GM18507 (cell line): Measurements from ENCODE around the gene ANXA10.

Source experiments
- DNase-seq: peaks from one replicate; pipeline ENCODE4 v3.0.0; 2011; ENCODE audit warnings: low read depth; ENCODE audit not compliant: insufficient read length; ENCODE audit errors: extremely low spot score
- FAIRE-seq: peaks from 2 replicates; lab custom pipeline; 2011; peaks lifted over from hg19 to GRCh38; lab: Jason Lieb, UNC

Gene ANXA10

DNA sequence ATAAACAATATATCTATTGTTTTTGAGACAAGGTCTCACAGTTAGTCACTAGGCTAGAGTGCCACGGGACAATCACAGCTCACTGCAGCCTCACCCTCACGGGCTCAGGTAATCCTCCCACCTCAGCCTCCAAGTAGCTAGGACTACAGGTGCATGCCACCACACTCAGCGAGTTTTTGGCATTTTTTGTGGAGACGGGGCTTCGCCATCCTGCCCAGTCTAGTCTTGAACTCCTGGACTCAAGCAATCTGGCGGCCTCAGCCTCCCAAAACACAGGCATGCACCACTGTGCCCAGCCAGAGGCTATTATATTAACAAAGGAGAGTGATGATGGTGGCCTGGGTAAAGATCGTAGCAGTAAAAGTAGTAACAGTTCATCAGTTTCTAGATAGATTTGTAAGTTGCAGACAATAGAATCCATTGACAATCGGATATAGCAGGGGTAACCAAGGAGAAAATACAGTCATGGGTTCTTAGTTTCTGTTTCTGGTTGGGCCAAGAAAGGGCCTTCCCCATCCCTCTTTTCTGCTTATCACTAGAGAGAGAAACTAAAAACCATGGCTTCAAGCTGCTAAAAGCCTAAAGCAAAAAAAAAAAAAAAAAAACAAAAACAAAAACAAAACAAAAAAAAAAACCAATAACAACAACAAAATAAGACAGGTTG lies 60.6 kb downstream of the ANXA10 start:
- FAIRE-seq (no peak), DNase-seq (no peak)

- DNase-seq (peak; percentile 1), FAIRE-seq (peak; percentile 85)
Measured at GRCh38 chr4:168153596-168154440, 61.5 kb downstream of the ANXA10 start.

DNA sequence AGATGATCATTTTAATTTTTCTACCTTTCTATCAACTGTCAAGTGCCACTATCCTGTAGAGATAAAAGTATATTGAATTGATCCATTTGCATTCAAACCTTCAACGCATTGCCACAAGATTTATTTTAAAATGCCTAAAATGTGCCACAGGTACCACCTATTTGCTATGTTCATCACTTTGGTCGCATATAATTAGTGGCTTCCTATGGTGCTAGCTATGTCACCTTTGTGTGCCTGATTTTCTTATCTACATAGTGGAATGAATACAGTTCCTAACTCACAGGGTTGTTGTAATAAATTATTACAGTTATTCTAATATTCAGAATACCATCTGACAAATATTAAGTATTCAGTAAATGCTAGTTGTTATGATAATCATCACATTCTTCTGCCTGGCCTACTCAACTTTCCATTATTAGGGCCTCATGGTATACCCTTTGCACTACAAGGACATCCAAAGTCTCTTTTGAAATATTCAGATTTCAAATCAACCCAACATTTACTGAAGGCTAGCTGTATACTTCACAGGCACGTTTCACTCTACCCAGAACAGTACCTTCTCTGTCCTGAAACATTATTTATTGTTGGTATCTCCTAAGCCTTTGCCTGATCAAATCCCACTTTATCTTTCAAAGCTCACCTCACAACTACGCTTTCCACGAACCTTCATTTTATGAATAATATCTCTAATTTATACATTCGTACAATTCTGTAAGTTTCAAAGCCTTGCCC lies 62.4 kb downstream of the ANXA10 start:
- FAIRE-seq = no peak
- no peak for DNase-seq

GRCh38 chr4:168162604-168163003 lies 70.3 kb downstream of the ANXA10 start:
- FAIRE-seq (no peak), DNase-seq (no peak)

DNA sequence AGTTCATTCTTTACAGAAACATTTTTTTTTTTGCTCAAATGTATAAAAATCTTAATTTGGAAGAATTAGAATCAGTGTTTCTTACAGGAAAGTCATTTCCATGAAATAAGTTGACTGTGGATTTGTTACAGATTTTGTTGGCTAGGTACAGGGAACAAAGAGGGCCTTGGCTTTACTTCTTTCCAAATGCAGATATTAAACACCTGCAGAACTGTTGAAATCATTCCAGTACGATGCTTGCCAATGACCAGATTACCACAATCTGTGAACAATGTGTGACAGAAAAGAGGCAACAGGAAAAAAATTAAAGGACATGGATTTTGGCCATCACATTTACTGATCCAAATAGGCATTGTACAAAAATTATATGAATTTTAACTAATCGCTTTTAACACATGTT lies 70.8 kb downstream of the ANXA10 start:
- DNase-seq = no peak
- FAIRE-seq = no peak

DNA sequence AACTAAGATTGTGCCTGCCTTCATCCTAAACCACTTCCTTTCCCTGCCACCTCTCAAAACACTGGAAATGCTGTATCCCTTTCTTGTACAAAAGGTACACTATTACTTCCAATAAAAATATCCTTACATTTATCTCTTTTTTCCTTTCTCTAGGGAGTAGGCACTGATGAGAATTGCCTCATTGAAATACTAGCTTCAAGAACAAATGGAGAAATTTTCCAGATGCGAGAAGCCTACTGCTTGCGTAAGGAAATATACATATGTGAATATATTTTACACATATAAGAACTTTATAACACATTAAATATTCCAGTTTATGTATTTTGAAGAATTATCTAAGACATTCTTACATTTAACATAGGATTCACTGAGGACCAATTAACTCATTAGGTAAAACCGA lies 71.7 kb downstream of the ANXA10 start:
- DNase-seq = no peak
- FAIRE-seq = no peak

- DNase-seq (no peak), FAIRE-seq (no peak)
Measured at GRCh38 chr4:168164915-168165548, 72.7 kb downstream of the ANXA10 start.

DNA sequence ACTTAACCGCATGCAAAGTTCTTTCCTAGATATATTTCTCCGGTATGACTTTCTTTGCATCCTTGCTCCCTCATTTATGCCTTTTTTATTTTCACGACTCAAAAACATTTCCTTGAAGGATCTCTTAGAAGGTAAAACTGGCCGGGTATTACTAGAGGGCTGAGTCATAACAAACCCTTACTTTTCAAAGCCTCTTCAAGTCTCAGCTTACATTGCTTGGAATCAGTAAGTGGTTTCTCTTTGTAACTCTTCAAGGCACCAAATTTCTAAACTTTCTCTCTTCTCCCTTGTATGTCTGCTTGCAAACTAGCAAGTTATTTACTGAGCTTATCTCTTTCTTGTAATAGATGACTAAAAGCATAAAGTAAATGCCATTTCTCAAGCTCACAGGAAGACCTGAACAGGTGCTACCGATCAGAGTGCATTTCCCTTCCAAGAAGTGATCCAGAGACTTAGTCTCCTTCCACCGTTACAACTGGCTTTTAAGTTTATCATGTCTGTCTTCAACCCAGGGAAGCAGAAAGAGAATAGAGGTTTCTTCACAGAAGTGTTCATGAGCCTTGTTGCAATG lies 75.5 kb downstream of the ANXA10 start:
- no peak for DNase-seq
- FAIRE-seq = no peak

DNA sequence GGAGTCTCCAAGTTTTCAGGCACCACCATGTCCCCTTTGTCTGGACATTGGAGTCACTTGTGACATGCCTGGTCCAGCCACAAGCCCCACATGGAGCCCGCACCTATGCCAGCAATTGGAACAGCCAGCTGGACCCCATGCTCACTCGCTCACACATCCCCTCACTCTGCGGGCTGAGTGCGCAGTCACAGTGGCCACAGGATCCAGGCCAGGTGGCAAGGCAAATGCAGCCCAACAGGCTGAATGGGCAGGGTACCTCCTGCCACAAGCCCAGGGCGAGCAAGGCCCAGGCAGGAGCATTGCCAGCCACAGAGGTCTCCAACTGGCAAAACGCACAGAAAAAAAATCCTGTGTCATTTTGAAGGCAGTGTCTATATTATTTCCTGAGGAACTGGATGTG lies 82.0 kb downstream of the ANXA10 start:
- DNase-seq (no peak), FAIRE-seq (no peak)

GRCh38 chr4:168177546-168178149 lies 85.3 kb downstream of the ANXA10 start:
- FAIRE-seq = no peak
- DNase-seq = no peak

DNA sequence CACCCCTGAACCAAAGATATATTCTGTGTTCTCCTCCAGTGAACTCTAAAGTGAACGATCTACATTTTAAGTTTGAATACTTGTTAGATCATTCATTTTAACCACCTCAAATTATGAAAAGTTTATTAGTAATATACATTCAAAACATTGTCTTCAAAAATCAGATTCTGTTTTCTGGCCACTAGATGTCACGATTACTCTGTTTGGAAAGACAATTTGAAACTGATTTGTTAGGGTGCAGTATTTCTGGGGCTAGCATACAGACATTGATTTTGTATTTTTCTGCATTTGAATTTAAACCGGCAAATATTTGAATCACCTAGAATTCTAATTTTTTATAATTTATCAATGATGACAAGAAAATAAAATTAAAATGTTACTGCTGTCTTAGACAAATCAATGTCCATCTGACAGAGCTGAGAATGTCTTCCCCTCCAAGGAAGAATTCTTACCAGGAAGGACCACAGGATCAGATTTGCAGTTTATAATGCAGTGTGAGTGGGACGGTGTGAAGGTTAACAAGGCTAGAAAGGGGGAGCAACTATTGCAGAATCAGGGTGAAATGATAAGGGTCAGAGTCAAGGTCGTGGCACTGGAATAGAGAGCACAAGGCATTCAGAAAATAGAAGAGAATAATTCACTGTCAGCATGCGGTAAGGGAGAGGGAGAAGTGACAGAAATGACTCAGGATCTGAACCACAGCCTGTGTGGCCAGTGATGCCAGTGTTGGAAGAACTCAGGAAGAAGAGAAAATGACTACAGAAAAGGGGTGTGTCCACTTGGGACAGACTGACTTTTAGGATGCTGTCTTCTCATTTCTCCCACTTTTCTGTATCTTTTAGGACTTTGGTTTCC lies 91.6 kb downstream of the ANXA10 start:
- FAIRE-seq = peak; percentile 73
- DNase-seq = peak; percentile 9

DNA sequence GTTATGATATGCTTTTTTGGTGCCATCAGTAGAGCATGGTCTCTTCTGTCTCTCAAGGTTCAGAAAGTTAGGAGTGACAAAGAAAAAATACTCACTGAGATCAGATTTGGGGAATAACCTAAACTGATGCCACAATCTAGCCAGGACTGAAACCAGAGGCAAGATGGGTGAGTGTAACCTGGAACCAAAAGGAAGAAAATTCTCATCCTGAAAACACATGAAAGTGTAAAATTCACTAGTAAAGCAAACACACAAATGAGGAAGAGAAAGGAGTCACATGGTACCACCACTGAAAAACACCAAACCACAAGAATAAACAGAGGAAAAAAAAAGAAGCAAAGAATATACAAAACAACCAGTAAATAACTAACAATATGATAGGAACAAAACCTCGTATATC lies 96.4 kb downstream of the ANXA10 start:
- peak; percentile 66 for FAIRE-seq
- no peak for DNase-seq

DNA sequence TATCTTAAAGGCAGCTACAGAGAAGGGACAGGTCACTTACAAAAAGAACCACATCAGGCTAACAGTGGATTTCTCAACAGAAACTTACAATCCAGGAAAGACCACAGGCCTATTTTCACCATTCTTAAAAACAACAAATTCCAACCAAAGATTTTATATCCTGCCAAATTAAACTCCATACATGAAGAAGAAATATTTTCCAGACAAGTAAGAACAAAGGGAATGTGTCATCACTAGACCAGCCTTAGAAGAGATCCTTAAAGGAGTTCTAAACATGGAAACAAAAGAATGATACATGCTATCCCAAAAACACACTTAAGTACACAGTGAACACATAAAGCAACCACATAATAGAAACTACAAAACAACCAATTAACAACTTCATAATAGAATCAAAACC lies 105.6 kb downstream of the ANXA10 start:
- no peak for FAIRE-seq
- DNase-seq = no peak

DNA sequence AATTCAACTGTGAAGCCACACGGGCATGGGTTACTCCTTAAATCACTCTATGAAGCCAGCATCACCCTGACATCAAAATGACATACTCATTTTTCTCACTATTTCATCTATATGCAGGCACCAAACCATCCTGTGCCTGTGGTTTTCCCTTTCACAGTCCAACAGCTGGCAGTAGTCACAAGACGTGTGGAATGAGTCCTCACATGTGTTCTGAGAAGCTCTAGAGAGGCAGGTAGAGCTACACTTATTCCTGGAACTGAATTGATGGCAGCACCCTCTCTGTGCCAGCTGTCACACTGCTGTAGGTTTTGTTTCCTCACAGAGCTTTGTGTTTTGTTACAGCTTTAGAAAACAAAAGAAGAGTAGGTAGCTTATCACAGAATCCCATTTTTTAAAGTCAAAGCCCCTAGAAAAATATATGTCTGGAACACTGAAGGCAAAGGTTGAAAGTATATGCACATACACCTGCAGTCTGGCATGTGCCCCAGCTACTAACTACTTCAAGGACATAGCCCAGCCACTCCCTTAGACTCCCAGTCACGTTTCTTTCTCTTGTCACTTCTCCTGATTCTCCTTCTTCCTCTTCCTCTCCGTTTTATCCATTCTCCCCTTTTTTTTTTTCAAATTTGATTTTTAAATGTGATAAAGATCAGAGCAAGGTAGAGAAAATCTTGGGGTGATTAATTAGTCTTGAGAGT lies 107.1 kb downstream of the ANXA10 start:
- no peak for DNase-seq
- FAIRE-seq = no peak

- DNase-seq (no peak), FAIRE-seq (no peak)
Measured at GRCh38 chr4:168200685-168201084, 108.3 kb downstream of the ANXA10 start.

DNA sequence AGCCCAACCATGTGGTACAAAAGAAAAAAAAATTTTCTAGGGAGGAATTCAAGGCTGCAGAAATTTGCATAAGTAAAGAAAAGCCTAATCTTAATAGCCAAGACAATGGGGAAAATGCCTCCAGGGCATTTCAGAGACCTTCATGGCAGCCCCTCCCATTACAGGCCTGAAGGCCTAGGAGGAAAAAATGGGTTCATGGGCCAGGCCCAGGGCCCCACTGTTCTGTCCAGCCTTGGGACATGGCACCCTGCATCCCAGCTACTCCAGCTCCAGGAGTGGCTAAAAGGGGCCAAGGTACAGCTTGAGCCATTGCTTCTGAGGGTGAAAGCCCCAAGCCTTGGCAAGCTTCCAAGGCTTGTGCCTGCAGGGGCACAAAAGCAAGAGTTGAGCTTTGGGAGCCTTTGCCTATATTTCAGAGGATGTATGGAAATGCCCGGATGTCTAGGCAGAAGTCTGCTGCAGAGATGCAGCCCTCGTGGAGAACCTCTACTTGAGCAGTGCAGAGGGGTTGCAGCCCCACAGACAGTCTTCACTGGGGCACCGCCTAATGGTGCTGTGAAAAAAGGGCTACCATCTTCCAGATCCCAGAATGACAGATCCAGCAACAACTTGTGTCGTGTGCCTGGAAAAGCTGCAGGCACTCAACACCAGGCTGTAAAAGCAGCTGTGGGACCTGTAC lies 111.0 kb downstream of the ANXA10 start:
- DNase-seq (no peak), FAIRE-seq (no peak)

DNA sequence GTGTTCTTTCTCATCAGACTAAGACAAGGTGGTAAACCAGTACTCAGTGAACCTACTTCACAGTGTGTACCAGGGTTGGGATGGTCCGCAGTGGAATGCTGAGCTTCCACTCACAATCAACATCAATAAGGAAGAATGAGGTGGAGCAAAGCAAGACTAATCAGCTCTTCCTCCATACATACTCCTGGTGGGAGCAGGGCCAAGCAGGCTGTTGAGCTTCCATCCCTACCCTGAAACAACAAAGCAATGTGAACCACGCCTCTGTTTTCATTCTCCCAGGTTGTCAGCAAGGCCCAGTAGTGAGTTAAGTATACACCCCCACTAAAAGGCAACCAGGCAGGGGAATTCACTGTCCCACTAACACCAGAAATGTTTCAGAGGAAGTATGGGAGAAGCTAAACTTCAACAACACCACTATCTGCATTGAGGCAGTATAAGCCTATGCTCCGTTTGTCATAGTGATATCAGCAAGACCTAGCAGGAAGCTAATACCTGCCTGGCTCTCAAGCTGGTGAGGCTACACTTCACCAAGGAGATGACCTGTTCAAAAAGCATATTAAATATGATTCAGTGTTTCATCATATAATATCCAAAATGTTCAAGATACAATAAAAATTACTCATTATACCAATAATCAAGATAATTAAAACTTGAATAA lies 116.7 kb downstream of the ANXA10 start:
- DNase-seq (no peak), FAIRE-seq (no peak)
